Activated CD4-positive, alpha-beta T cell treated with anti-CD3 and anti-CD28 coated beads, Interleukin-2, amount 50 U/mL, for 48 hours (primary cell): ENCODE data around the gene DDIT3.

Experiments
- DNase-seq, 2 experiments: peaks; one replicate each; pipeline ENCODE4 v3.0.0-alpha.2; 2020

DDIT3 gene

GRCh38 chr12:57546438-57547287 is 26.3 kb upstream of the DDIT3 start, which contains the start of gene DCTN2:
Gene DCTN2, minus strand, starts transcription at chr12:57547192. Its CDS starts 129 bp downstream, at chr12:57547063.
- DNase-seq, result peak; percentile 94 to 97

GRCh38 chr12:57545809-57546437 is 25.6 kb upstream of the DDIT3 start:
- DNase-seq, result peak in 1 of 2 experiments; percentile 20

- no peak for DNase-seq
Measured at GRCh38 chr12:57543581-57543980, 23.3 kb upstream of the DDIT3 start.

- no peak for DNase-seq
Measured at GRCh38 chr12:57541717-57542116, 21.4 kb upstream of the DDIT3 start.

DNA sequence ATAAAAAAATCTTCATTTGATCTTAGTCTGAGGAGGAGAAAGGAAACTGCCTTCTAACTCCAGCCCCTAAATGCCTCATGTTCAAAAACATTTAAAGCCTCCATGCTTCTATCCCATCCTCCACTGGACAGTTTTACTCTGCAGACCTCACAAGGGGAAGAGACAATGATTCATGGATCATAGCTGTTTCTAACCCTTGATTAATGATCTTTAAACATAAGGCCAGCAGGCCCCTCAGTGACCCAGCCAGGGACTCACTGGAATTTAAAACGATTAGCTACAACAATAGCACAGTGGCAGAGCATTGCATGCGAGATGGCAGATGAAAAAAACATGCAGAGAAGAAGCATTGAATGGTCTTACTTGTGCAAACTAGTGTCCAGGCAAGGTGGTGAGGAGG is 20.7 kb upstream of the DDIT3 start:
- DNase-seq, result no peak

- DNase-seq, result no peak
Measured at GRCh38 chr12:57539134-57539768, 18.9 kb upstream of the DDIT3 start.

DNA sequence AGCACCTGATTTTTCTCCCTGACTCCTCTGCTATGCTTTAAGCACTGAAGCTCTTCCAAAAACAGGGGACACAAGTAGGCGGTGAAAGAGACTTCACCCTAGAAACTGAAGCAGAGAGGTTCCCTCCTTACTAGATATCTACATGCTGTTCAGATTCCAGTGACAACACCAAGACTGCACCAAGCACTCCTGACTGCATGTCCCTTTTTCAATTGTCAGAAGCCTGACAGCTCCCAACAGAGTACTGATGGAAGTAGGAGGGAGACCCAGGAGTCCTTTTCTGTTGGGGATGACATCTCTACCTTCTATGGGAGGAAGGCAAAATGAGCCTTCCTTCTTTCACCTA is 16.3 kb upstream of the DDIT3 start:
- no peak for DNase-seq

GRCh38 chr12:57535764-57536596 is 15.7 kb upstream of the DDIT3 start:
- no peak for DNase-seq

DNA sequence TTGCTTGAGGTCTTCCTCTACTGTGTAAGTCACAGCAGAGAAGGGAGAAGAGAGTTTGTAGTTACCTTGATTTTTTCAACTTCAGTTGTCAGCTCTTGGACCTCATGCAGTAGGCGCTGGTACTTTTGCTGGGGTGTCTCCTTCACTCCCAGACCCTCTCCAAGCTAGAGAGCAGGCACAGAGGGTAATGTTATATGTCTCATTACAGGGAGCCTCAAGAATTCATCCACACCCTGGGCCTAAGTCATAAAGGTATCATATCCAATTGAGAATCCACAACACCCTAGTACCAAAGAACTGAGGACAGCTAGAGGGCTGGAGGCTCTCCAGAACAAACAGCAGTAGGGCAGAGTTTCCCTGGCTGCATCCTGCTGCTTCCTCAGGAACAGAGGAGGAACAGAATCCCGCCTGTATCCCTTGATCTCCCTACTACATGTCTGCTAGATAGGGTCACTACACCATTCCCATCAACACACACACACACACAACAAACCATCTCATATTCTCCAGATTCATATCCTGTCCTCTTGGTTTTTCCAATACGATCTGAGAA is 14.8 kb upstream of the DDIT3 start:
- no peak for DNase-seq

DNA sequence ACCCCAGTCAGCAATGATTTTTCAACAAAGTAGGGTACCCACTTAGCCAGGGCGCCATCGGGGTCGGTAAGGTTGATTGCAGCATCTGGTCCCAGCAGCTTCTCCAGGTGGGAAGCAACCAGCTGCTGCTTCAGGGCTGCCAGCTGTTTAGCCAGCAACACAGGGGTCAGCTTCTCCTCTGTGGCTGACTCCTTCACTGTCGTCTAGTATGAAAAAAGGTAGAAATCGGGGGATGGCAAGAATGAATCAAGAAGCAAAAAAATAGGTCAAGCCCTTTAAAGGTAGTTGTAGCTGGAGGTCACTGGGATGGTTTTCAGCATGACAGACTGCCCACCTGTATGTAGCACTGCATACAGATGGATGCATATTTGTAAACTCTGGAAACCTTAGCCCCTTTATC is 13.9 kb upstream of the DDIT3 start:
- no peak for DNase-seq

DNA sequence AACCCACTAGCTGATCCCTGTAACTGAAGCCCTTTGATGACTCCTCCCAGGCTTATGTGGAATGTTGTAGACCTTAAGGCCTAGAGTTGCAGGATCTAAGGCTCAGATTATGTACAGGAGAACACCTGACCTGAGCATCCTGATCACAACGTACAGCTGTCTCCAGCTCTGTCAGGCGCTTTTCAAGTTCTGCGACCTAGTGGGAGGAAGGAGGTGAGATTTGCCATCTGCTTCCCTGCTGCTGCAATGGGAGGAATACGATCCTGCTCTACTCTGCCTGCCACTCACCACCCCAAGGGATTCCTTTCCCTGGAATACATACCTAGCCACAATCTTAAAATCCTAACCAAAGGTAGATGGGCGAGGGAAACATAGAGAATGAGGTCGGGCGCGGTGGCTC is 12.8 kb upstream of the DDIT3 start:
- no peak for DNase-seq

DNA sequence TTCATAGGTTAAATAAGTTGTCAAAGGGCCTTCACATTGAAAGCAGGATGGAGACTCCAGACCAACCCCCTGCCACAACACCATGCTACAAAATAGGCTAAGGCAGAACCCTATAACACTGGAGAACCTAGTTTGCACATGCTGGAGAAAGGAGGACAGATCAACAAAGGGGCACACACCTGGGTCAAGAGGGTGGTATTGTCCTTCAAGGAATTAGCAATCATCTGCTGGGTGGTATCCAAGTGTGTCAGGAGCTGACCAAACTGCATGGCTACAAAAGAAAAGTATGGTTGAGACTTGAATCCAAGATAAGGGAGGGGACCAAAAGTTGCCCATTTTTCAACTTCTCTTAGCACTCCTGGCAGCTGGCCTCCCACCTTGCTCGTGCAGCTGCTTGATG is 11.5 kb upstream of the DDIT3 start:
- DNase-seq, result no peak

- no peak for DNase-seq
Measured at GRCh38 chr12:57530396-57531142, 10.3 kb upstream of the DDIT3 start.

DNA sequence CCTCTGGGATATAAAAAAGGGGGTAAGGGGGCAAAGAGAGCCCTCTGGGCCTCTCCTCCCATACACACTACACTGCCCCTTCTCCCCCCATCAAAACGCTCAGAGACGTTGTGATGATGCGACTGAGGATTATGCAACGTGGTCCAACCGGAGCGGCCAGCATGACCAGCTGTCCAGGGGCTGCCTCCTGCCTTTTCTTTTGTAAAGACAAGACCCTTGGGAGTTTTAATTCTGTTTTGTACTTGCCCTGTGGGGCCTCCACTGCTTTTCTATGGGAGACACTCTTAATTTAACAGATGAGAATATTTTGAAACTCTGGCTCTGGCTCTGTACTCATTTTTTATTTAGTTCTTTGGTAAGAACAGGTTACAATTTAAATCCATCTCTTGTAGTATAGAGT is 9.5 kb upstream of the DDIT3 start:
- DNase-seq, result no peak

GRCh38 chr12:57528831-57529555 is 8.7 kb upstream of the DDIT3 start:
- no peak for DNase-seq

DNA sequence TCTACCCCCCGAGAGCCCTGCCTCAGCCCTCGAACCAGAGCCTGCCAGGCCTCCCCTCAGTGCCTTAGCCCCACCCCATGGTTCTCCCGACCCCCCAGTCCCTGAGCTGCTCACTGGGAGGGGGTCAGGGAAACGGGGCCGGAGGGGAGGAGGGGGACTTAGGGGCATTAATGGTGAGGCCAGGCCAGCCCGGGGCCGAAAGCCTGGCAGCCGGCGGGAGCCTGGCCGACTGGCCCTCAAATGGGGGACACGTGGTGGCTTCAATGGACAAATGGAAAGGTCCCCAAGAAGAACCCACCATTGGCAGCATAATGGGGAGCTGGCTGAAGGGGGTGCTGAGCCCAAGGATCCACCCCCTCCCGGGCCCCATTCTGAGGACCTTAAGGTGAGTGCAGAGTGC is 7.9 kb upstream of the DDIT3 start:
- DNase-seq, result no peak

- DNase-seq, result no peak
Measured at GRCh38 chr12:57527184-57527583, 6.9 kb upstream of the DDIT3 start.

GRCh38 chr12:57526477-57527126 is 6.3 kb upstream of the DDIT3 start:
- no peak for DNase-seq

DNA sequence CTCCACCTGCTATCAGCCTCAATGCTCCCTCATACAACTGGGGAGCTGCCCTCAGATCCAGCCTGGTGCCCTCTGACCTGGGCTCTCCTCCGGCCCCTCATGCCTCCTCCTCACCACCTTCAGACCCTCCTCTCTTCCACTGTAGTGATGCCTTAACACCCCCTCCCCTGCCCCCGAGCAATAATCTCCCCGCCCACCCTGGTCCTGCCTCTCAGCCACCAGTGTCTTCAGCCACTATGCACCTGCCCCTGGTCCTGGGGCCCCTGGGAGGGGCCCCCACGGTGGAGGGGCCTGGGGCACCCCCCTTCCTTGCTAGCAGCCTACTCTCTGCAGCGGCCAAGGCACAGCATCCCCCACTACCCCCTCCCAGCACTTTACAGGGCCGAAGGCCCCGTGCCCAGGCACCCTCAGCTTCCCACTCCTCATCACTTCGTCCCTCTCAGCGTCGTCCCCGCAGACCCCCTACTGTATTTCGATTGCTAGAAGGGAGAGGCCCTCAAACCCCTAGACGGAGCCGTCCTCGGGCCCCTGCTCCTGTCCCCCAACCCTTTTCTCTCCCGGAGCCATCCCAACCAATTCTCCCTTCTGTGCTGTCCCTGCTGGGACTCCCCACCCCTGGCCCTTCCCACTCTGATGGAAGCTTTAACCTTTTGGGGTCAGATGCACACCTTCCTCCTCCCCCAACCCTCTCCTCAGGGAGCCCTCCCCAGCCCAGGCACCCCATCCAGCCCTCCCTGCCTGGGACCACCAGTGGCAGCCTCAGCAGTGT is 5.5 kb upstream of the DDIT3 start:
- DNase-seq, result no peak
